Gastroesophageal sphincter (tissue), 4 donors: Measurements from ENCODE around the gene HK2. TPM values are rescaled to one million over a fixed set of nuclear protein-coding genes. Genes with fewer than 3 reads are reported as not detected.
"Not testable (repeated sequence)": the region's sequence is repeated elsewhere in the genome, so short reads cannot be mapped to it uniquely, and the experiment has no call there.

Source experiments
- ATAC-seq: fragments of 150-250 bp; one replicate; pipeline ENCODE4 v1.9.1; 2016; ENCODE audit warnings: mild to moderate bottlenecking, moderate library complexity
- H3K27ac ChIP-seq, 4 donors: fragments of 200-600 bp; sonication (generic) in 3 of 4; 1 replicate in 3 of 4; 2 replicates in 1 of 4; pipeline ENCODE4 v1.5.1; 2016 to 2019
- H3K27me3 ChIP-seq: fragments of 200-600 bp; sonication (generic); one replicate; pipeline ENCODE4 v1.5.1; 2019
- H3K36me3 ChIP-seq, 2 donors: fragments of 200-600 bp; sonication (generic); one replicate each; pipeline ENCODE4 v1.5.1; 2019; ENCODE audit warnings: control low read depth in 1 of 2
- H3K4me1 ChIP-seq, 3 donors: fragments of 200-600 bp; sonication (generic); 1 replicate in 2 of 3; 2 replicates in 1 of 3; pipeline ENCODE4 v1.5.1; 2016 to 2019; ENCODE audit warnings: control low read depth in 2 of 3
- H3K4me3 ChIP-seq, 2 donors: fragments of 200-600 bp; sonication (generic); one replicate each; pipeline ENCODE4 v1.5.1; 2019; ENCODE audit warnings: mild to moderate bottlenecking in 1 of 2, moderate library complexity in 1 of 2
- H3K9me3 ChIP-seq, 3 donors: fragments of 200-600 bp; sonication (generic); one replicate each; pipeline ENCODE4 v1.5.1; 2017 to 2019; ENCODE audit warnings: control low read depth in 2 of 3
- EP300 ChIP-seq: sonication (generic); formaldehyde crosslinking; IDR thresholded peaks from one replicate; pipeline ENCODE4 v1.6.1; 2017; ENCODE audit warnings: antibody characterized with exemption, mild to moderate bottlenecking
- POLR2A ChIP-seq, 2 donors: fragments of 450-650 bp; IDR thresholded peaks; one replicate each; pipeline ENCODE4 v1.6.1; 2017; ENCODE audit warnings: antibody characterized with exemption in 2 of 2, mild to moderate bottlenecking in 2 of 2, moderate library complexity in 1 of 2
- POLR2AphosphoS5 ChIP-seq: sonication (generic); formaldehyde crosslinking; IDR thresholded peaks from one replicate; pipeline ENCODE4 v1.6.1; 2017; ENCODE audit warnings: antibody characterized with exemption
- WGBS, 2 donors: methylation state at CpG; one replicate each; pipeline ENCODE4 v1.1.5; 2018; ENCODE audit warnings: low coverage in 1 of 2; 5-methylcytosine and 5-hydroxymethylcytosine counted together
- total RNA-seq, 4 donors: library from RNA; depleted of rRNA; stranded (reverse); fragments of >200 nt; gene quantifications; one replicate each; pipeline ENCODE4 v1.1.0, GENCODE V29; 2016
- TF ChIP-seq, protein P1 (sequence below), 4 experiments: fragments of 200-600 bp in 2 of 4; fragments of 450-650 bp in 2 of 4; sonication (generic) in 1 of 4; IDR thresholded peaks; one replicate each; pipeline ENCODE4 v1.5.1; 2017 to 2019; ENCODE audit warnings: antibody characterized with exemption in 4 of 4, mild to moderate bottlenecking in 2 of 4, moderate library complexity in 2 of 4

HK2 gene
- 1 to 10 TPM in 3 of 4 donors, under 1 TPM in 1; 0.82 to 6.1 (median 2.1) TPM for total RNA-seq

DNA sequence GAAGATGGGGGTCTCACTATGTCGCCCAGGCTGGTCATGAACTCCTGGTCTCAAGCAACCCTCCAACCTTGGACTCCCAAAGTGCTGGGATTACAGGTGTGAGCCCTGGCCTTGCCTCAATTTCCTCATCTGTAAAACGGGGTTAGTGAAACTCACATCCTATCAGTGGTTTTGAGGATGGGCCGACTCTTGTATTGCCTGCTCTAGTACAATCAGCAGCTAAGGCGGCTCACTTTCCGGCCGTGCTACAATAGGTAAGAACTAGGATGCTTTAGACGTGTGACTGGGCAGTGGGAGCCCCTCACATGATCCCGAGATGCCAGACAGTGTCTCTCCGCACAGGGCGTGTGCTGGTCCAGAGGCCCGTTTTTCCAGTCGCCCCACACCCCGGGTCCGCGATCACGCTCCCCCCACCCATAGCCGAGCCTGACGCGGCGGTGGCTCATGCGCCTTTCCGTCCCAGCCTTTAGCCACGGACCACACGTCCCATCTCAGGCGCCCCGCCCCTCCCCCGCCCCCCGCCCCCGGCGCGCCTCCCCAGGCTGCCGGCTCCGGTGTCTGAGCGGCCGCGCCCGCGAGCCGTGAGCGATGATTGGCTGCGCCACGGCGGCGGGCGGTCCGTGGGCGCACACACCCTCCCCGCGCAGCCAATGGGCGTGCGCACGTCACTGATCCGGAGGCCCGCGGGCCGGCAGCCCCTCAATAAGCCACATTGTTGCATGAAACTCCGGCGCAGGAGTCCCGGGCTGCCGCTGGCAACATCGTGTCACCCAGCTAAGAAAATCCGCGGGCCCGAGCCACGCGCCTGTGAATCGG lies at the start of gene HK2:
TSS of gene HK2 (plus strand) at position 710 of the 816 bp plus-strand sequence. CDS start 454 bp downstream, outside the sequence.
- WGBS, 2 donors, result 10% methylated on average over 6 of the region's 67 CpGs; no CpG with 5 or more reads in 1 of the 2 donors
- H3K27ac ChIP-seq, result peak within 1 kb of the TSS in 3 of 4 donors; percentile 53 to 82 (median 75)
- H3K4me3 ChIP-seq, result peak within 1 kb of the TSS; percentile 53 to 72
- peak; percentile 59 to 73 for TF ChIP-seq POLR2A (IDR thresholded peaks at IDR 0.05)
- TF ChIP-seq EP300, result no peak
- TF ChIP-seq, protein P1, sequence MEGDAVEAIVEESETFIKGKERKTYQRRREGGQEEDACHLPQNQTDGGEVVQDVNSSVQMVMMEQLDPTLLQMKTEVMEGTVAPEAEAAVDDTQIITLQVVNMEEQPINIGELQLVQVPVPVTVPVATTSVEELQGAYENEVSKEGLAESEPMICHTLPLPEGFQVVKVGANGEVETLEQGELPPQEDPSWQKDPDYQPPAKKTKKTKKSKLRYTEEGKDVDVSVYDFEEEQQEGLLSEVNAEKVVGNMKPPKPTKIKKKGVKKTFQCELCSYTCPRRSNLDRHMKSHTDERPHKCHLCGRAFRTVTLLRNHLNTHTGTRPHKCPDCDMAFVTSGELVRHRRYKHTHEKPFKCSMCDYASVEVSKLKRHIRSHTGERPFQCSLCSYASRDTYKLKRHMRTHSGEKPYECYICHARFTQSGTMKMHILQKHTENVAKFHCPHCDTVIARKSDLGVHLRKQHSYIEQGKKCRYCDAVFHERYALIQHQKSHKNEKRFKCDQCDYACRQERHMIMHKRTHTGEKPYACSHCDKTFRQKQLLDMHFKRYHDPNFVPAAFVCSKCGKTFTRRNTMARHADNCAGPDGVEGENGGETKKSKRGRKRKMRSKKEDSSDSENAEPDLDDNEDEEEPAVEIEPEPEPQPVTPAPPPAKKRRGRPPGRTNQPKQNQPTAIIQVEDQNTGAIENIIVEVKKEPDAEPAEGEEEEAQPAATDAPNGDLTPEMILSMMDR (IDR thresholded peaks at IDR 0.05), result no peak
- peak; percentile 57 for TF ChIP-seq POLR2AphosphoS5
- H3K9me3 ChIP-seq, result no peaks in the 10 kb centered on the region
- peak; percentile 96 for ATAC-seq
- H3K4me1 ChIP-seq, result peaks cover 0 to 39% (median 10%) of the 10 kb centered on the region in 3 donors
- H3K27me3 ChIP-seq, result peaks cover 6% of the 10 kb centered on the region
- no peaks in the 10 kb centered on the region for H3K36me3 ChIP-seq

- H3K9me3 ChIP-seq, result peaks cover 0 to 3% (median 0%) of the 10 kb centered on the region in 3 donors
- H3K4me1 ChIP-seq, result no peaks in the 10 kb centered on the region
- H3K27me3 ChIP-seq, result no peaks in the 10 kb centered on the region
- TF ChIP-seq, protein P1 (IDR thresholded peaks at IDR 0.05), result no peak
- TF ChIP-seq EP300 (no peak), POLR2A (IDR thresholded peaks at IDR 0.05) (no peak), POLR2AphosphoS5 (no peak)
- H3K36me3 ChIP-seq, result no peaks in the 10 kb centered on the region
- no peak overlapping the region for H3K27ac ChIP-seq
- ATAC-seq, result no peak
- H3K4me3 ChIP-seq, result no peak overlapping the region
- WGBS, 2 donors, result 69 to 75% methylated on average over 2 of the region's 2 CpGs
These were observed 44.7 kb upstream of the HK2 start for GRCh38 chr2:74789271-74789670.

GRCh38 chr2:74792282-74792681 lies 41.6 kb upstream of the HK2 start:
- peaks cover 0 to 3% (median 0%) of the 10 kb centered on the region in 3 donors for H3K9me3 ChIP-seq
- TF ChIP-seq POLR2AphosphoS5, result no peak
- H3K27ac ChIP-seq, result no peak overlapping the region
- no peaks in the 10 kb centered on the region for H3K36me3 ChIP-seq
- H3K4me3 ChIP-seq, result no peak overlapping the region
- no peak for ATAC-seq
- no peaks in the 10 kb centered on the region for H3K4me1 ChIP-seq
- 84 to 86% methylated on average over 2 to 4 of the region's 5 CpGs for WGBS, 2 donors
- H3K27me3 ChIP-seq, result no peaks in the 10 kb centered on the region

GRCh38 chr2:74794878-74795277 lies 39.0 kb upstream of the HK2 start:
- not testable (repeated sequence) for H3K36me3 ChIP-seq, H3K27ac ChIP-seq, H3K27me3 ChIP-seq, H3K4me3 ChIP-seq, H3K9me3 ChIP-seq, H3K4me1 ChIP-seq, ATAC-seq
- WGBS, 2 donors, result no CpG with 5 or more reads among the region's 2 CpGs

- no peaks in the 10 kb centered on the region for H3K9me3 ChIP-seq
- H3K36me3 ChIP-seq, result no peaks in the 10 kb centered on the region
- no peaks in the 10 kb centered on the region for H3K27me3 ChIP-seq
- no peak for TF ChIP-seq EP300
- no peak for TF ChIP-seq POLR2A (IDR thresholded peaks at IDR 0.05)
- TF ChIP-seq, protein P1 (IDR thresholded peaks at IDR 0.05), result no peak
- no peak for TF ChIP-seq POLR2AphosphoS5
- H3K27ac ChIP-seq, result no peak overlapping the region
- WGBS, 2 donors, result 84 to 95% methylated on average over 3 to 5 of the region's 5 CpGs
- ATAC-seq, result no peak
- H3K4me3 ChIP-seq, result no peak overlapping the region
- H3K4me1 ChIP-seq, result no peaks in the 10 kb centered on the region
These were observed 27.5 kb upstream of the HK2 start for GRCh38 chr2:74806355-74806839.

DNA sequence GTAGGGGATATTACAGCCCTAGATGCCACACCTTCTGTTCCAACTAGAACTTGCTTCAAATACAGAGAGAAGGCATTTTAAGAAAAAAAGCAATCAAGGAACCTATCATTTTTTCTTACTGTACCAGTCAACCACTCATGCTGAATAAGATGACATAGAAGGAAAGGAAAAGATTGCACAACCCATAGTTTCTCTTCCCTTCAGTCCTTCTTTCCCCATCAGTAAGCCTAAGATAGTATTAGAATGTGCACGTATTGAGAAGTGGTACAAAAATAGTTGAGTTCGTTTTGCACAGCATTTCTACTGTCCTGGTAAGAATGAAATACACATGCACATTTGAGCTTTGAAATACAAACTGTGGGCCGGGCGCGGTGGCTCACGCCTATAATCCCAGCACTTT lies 27.0 kb upstream of the HK2 start:
- Histone ChIP-seq H3K36me3 (no peaks in the 10 kb centered on the region), H3K4me3 (no peak overlapping the region), H3K27me3 (no peaks in the 10 kb centered on the region), H3K4me1 (no peaks in the 10 kb centered on the region), H3K27ac (no peak overlapping the region), H3K9me3 (no peaks in the 10 kb centered on the region)
- no peak for ATAC-seq
- 59 to 96% methylated on average over 5 to 6 of the region's 6 CpGs for WGBS, 2 donors
- TF ChIP-seq POLR2A (IDR thresholded peaks at IDR 0.05) (no peak), POLR2AphosphoS5 (no peak), EP300 (no peak)
- TF ChIP-seq, protein P1 (IDR thresholded peaks at IDR 0.05), result no peak
